Measurements from ENCODE around the gene CSH2. TPM values are rescaled to one million over a fixed set of nuclear protein-coding genes. Genes with fewer than 3 reads are reported as not detected.

CSH2 gene
- total and polyA plus RNA-seq, 9 of the 15 experiments (the other 6 are each of a cell fraction or from before 2014, with no cell fraction given), result not detected

DNA sequence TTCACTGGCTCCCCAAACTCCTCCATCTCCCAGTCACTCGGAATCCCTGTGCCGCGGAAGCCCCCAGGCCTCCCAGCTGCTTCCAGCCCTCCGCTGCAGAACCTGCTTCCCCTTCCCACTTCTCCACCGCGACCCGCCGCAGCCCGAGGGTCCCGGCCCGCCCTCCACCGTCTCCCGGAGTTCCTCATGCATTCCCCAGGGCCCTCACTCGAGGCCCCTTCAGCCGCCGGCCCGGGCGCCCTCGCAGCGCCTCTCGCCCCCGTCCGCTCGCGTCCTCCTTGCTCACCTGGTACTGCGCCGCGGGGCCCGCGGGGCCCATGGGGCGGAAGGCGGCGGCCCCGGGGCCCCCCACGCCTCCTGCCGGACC, 31.3 kb downstream of the CSH2 start (continued):
- TF ChIP-seq, protein P1, sequence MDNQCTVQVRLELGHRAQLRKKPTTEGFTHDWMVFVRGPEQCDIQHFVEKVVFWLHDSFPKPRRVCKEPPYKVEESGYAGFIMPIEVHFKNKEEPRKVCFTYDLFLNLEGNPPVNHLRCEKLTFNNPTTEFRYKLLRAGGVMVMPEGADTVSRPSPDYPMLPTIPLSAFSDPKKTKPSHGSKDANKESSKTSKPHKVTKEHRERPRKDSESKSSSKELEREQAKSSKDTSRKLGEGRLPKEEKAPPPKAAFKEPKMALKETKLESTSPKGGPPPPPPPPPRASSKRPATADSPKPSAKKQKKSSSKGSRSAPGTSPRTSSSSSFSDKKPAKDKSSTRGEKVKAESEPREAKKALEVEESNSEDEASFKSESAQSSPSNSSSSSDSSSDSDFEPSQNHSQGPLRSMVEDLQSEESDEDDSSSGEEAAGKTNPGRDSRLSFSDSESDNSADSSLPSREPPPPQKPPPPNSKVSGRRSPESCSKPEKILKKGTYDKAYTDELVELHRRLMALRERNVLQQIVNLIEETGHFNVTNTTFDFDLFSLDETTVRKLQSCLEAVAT (IDR thresholded peaks at IDR 0.05), result peak in 1 of 2 experiments; percentile 28; a peak in 1 of 4 replicates
- TF ChIP-seq, protein P2, sequence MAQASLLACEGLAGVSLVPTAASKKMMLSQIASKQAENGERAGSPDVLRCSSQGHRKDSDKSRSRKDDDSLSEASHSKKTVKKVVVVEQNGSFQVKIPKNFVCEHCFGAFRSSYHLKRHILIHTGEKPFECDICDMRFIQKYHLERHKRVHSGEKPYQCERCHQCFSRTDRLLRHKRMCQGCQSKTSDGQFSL (CRISPR knock-in tag; IDR thresholded peaks at IDR 0.05), result no peak
- TF ChIP-seq, protein P2 (tag; IDR thresholded peaks at IDR 0.05), result no peak
- TF ChIP-seq SRSF3 (IDR thresholded peaks at IDR 0.05; ENCODE audit: insufficient read depth, low read length), result 0 out of 2 replicates have a peak, but pooled peaks have one; percentile 9
- TF ChIP-seq SAP30 (IDR thresholded peaks at IDR 0.05; ENCODE audit: borderline replicate concordance, insufficient read depth, low read depth, low read length, poor library complexity, severe bottlenecking), result peak; percentile 65
- TF ChIP-seq ZNF184 (CRISPR knock-in tag; IDR thresholded peaks at IDR 0.05), result no peak
- no peak for TF ChIP-seq RAD21 (CRISPR knock-in tag; conservative IDR thresholded peaks at IDR 0.05 in 1 of 2, IDR thresholded peaks at IDR 0.05 in 1 of 2)
- TF ChIP-seq, protein P3, sequence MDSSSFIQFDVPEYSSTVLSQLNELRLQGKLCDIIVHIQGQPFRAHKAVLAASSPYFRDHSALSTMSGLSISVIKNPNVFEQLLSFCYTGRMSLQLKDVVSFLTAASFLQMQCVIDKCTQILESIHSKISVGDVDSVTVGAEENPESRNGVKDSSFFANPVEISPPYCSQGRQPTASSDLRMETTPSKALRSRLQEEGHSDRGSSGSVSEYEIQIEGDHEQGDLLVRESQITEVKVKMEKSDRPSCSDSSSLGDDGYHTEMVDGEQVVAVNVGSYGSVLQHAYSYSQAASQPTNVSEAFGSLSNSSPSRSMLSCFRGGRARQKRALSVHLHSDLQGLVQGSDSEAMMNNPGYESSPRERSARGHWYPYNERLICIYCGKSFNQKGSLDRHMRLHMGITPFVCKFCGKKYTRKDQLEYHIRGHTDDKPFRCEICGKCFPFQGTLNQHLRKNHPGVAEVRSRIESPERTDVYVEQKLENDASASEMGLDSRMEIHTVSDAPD (CRISPR knock-in tag; IDR thresholded peaks at IDR 0.05), result no peak
- 0 out of 2 replicates have a peak, but pooled peaks have one; percentile 49 for TF ChIP-seq ZFX (CRISPR knock-in tag; IDR thresholded peaks at IDR 0.05)
- TF ChIP-seq CHD1 (IDR thresholded peaks at IDR 0.05; ENCODE audit: low read length), result peak; percentile 61
- TF ChIP-seq, protein P4, sequence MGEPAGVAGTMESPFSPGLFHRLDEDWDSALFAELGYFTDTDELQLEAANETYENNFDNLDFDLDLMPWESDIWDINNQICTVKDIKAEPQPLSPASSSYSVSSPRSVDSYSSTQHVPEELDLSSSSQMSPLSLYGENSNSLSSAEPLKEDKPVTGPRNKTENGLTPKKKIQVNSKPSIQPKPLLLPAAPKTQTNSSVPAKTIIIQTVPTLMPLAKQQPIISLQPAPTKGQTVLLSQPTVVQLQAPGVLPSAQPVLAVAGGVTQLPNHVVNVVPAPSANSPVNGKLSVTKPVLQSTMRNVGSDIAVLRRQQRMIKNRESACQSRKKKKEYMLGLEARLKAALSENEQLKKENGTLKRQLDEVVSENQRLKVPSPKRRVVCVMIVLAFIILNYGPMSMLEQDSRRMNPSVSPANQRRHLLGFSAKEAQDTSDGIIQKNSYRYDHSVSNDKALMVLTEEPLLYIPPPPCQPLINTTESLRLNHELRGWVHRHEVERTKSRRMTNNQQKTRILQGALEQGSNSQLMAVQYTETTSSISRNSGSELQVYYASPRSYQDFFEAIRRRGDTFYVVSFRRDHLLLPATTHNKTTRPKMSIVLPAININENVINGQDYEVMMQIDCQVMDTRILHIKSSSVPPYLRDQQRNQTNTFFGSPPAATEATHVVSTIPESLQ (CRISPR knock-in tag; IDR thresholded peaks at IDR 0.05), result no peak; the same call in 1 of the 2 replicates
- TF ChIP-seq SMARCA5 (IDR thresholded peaks at IDR 0.05), result no peak
- no peak for TF ChIP-seq TRIM24 (IDR thresholded peaks at IDR 0.05)

Data from K562 (cell line).